Activated CD8-positive, alpha-beta memory T cell treated with anti-CD3 and anti-CD28 coated beads, Interleukin-2, amount 50 U/mL, for 48 hours (primary cell): ENCODE measurements around the gene FBXL19.
A peak's percentile ranks its signal among the peaks of the same experiment; 100 is the strongest.

Experiments used
- DNase-seq: peaks from one replicate; pipeline ENCODE4 v3.0.0-alpha.2; 2020

FBXL19 gene

DNA sequence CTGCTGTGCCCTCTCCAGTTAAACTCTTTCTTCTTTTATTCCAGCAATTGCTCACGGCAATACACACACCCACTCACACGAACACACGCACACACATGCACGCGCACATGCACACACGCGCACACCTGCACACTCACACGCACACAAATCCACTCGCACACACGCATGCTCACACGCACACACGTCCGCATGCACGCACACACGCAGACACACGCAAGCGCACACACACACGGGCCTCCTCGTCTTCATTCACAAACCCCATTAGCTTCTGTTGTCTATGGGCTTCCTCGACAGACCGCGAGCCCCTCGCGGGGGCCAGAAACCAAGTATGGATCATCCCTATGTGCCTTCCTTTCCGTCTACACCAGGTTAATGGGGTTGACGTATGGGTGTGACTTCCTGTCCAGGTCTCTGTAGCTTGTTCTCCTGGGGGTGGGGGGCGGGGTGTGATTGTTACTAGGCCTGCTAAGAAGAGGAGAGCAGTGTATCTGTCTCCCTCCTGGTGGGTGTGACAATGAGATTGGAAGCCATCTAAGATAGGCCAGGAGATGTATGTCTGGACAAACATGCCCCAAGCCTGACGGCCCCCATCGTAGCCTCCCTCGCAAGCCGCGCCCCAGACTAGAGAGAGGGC lies 27.6 kb upstream of the FBXL19 start:
- no peak for DNase-seq

DNA sequence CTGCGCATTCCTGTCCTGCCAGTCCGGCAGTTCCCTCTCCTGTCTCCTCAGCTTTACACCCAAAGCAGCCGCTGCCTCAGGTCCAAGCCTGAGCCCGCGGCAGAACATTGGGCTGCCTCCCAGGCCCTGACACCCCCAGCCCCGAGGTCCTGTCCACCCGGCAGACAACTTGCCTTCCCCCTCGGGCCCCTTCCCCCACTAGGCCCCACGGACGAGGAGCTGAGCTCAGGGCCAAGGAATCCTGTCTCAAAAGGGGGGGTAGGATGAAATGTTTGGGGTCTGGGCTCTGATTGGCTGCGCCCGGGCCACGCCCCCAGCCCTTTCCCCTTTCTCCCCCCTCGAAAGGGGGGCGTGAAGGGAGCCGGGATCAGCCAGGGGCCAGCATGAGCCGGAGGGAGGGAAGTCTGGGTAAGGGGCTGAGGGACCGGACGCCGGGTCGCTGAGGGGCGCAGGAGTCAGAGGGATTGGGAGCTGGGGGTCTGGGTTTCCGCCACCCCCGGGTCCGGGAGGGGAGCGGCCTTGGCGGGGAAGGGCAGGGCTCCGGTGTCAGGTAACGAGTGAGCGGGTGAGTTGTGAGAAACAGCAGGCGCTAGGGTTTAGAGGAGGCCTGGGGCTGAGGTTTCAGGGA lies 27.0 kb upstream of the FBXL19 start, which contains the start of gene CTF1:
Gene CTF1, plus strand, starts transcription at position 354 of the 628 bp plus-strand sequence. Its CDS starts 30 bp downstream, at position 384.
- DNase-seq: no peak

DNA sequence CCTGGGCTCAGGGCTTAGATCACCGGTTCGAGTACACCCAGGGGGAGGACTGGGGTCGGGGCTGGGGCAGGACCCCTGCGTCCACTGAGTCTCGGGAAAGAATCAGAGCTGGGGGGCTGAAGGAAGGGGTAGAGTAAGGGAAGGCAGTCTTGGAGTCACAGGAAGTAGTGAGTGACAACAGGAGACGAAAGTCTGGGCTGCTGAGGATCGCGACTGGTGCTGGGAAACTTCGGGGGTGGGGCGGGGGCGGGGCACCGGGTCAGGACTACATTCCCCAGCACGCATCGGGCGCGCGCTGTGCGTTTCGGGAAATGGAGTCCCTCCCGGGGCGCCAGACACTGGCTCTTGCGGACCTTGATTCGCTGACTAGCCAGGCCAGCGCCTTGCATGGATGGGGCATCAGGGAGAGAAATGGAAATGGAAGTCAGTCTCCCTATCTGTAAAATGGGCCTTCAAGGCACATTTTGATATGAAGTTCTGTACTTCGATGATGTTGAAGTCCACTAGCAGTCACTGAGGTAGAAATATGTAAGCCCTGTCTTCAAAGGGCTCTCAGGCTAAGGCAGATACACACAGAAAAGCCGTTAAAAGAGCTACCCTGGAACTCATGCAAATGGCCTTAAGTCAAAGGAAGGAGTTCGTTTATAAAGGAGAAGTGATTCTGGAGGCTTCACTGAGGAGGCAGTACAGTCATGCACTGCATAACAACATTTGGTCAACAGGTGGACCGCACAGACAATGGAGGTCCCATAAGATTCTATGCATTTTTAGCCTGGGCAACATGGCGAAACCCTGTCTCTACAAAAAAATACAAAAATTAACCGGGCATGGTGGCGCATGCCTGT lies 26.3 kb upstream of the FBXL19 start:
- peak; percentile 91 for DNase-seq

DNA sequence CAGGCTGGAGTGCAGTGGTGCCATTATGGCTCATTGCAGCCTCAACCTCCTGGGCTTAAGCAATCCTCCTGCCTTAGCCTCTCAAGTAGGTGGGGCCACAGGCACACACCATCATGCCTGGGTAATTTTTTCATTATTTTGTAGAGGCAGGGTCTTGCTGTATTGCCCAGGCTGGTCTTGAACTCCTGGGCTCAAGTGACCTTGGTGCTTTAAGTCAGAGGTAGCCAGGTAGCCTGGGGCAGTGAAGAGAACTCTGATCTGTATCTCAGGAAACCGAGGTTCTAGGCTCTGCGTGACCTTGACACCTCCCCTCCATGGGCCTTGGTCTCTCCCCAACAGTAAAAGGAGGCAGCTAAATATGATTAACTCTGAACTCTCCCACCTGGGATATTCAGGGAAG lies 23.6 kb upstream of the FBXL19 start:
- DNase-seq: no peak

DNA sequence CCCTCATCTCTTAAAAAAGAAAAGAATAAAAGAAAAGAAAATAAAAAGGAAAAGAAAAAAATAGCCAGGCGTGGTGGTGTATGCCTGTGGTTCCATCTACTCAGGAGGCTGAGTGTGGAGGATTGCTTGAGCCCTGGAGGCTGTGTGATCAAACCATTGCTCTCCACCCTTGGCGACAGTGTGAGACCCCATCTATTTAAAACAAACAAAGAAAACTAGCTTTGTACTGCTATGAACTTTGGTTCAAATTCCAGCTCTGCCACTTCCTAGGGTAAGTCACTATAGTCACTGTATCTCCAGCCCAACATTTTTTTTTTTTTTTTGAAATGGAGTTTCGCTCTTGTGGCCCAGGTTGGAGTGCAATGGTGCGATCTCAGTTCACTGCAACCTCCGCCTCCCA lies 22.8 kb upstream of the FBXL19 start:
- DNase-seq: no peak

DNA sequence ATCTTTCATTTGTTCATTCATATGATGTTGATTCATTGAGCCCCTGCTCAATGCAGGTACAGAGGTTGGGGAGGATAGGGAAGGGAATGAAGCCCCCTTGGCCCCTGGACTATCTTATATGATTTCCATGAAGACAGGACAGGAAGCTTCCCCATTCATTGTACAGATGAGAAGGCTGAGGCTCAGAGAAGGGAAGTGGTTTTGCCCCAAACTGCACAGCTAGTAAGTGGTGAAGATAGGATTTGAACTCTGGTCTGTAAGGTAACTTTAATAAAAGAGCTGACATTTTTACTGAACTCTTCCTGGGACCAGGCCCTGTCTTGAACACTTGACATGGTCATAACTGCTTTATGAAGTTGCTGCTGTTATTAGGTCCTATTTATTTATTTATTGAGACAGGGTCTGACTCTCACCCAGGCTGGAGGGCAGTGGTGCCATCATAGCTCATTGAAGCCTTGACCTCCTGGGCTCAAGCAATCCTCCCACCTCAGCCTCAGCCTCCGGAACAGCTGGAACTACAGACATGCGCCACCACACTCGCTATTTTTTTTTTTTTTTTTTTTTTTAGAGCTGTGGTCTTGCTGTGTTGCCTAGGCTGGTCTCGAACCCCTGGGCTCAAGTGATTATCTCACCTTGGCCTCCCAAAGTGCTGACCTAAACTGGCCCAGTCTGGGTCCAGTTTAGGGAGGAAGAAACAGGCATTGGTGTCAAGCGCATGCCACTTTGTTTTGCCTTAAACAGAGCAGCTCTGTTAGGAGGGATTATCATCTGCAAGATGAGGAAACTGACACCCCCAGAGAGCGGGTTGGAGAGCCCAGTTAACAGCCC lies 22.0 kb upstream of the FBXL19 start:
- no peak for DNase-seq

DNA sequence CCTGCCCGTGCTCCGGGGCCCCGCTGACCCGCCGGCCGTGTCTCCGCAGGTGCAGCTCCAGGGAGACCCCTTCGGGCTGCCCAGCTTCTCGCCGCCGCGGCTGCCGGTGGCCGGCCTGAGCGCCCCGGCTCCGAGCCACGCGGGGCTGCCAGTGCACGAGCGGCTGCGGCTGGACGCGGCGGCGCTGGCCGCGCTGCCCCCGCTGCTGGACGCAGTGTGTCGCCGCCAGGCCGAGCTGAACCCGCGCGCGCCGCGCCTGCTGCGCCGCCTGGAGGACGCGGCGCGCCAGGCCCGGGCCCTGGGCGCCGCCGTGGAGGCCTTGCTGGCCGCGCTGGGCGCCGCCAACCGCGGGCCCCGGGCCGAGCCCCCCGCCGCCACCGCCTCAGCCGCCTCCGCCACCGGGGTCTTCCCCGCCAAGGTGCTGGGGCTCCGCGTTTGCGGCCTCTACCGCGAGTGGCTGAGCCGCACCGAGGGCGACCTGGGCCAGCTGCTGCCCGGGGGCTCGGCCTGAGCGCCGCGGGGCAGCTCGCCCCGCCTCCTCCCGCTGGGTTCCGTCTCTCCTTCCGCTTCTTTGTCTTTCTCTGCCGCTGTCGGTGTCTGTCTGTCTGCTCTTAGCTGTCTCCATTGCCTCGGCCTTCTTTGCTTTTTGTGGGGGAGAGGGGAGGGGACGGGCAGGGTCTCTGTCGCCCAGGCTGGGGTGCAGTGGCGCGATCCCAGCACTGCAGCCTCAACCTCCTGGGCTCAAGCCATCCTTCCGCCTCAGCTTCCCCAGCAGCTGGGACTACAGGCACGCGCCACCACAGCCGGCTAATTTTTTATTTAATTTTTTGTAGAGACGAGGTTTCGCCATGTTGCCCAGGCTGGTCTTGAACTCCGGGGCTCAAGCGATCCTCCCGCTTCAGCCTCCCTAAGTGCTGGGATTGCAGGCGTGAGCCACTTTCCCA lies 21.1 kb upstream of the FBXL19 start:
- peak; percentile 80 for DNase-seq

DNA sequence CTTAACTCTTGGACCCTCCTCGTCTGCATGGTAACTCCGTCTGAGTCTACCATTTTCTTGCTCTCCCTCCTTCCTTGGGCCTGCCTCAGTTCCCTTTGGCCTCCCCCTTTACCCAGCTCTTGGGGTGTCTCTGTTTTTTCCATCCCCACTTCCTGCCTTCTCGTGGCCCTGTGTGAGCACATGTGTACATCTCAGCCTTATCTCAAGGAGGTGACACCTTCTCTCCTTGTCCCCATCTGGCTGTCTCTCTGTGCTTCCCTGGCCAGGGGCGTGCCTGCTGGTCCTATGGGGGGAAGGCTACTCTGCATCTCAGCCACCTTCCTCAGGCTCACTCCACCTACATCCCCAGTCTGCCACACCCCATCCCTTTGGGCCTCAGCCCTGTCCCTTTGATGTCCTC lies 20.4 kb upstream of the FBXL19 start:
- DNase-seq: peak; percentile 63

DNA sequence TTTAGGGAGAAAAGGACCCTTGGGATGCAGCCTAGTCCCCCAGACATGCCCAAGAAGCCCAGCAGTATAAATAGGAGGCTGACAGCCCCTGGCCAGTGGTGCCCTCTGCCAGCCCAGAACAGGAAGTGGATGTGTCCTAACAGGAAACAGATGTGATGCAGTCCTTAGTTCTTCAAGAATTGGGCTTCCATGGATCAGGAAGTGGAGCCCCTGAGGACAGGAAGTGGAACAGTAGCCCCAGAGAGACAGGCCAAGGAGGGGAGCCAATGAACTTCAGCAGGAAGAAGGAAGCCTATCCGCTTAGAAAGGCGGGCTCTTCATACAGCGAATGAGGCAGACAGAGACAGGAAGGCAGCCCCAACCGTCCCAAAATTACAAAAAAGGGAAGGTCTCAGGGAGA lies 19.8 kb upstream of the FBXL19 start:
- DNase-seq: no peak

DNA sequence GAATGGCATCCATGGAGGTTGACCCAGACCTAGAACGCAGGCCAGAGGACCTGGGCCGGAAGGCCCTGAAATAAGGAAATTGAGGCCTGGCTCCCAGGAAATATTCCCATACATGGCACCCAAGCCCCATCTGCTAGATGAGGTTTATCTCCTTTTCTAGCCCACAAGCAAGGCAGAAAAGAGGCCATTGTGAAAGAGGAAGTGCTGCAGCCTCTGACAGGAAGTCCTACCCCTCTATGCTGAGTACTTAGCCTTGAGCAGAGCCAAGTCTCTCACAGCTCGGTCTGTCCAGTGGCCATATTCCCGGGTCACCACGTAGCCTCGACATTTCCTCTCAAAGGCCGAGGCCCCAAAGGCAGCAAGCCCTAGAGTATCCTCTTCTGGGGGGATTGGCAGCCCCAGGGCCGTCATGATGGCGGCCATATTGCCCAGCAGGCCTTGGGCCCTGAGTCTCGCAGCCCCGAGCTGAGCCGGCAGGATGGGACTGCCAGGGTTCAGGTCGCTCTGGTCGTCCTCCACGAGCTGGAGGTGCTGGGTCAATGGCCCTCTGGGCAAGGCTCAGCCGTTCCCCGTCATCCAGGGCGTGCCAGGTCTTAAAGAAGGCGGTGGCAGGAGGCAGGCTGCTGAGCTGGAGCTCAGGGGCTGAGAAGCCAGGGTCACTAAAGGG lies 19.1 kb upstream of the FBXL19 start:
- DNase-seq: no peak

DNA sequence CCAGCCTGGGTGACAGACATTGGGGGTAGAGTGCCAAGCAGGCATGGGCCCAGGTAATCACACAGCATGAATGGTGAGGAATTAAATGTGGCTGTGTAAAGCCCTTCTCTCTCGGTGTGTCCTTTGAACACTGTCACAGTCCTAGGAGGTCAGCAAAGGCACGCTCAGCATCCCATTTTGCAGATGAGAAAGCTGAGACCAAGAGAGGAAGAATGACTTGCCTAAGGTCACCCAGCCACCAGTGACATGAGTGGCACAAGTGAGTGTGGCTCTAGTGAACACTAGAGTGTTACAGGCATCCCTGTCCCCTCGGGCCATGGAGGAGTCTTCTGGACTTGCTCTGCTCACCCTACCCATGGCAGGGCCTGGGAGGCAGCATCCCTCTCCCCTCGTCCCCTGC lies 16.3 kb upstream of the FBXL19 start:
- DNase-seq: no peak

DNA sequence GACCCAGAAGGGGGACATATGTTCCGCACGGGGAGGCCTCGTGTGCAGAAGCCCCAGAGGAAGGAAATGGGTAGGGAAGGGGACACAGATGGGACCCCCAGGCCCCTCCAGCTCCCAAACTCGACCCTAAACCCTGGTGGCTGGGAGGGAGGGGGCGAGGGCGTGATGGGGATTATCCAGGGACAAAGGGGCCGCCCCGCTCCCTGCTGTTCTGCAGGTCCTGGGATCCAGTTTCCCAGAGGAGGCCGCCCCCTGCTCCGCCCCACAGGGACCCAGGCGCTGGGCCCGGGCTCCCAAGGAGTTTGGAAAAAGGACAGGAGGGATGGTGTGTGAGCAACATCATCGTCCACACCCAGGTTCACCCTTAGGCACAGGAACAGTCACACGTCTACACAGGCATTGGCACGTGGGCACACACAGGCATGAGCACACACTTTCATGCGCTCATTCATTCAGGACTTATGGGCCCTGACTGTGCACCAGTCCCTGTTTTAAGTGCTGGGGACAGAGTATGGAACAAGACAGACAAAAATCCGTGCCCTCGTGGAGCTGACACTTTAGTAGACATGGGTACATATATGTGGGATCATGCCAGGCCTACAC lies 12.8 kb upstream of the FBXL19 start:
- DNase-seq: no peak

DNA sequence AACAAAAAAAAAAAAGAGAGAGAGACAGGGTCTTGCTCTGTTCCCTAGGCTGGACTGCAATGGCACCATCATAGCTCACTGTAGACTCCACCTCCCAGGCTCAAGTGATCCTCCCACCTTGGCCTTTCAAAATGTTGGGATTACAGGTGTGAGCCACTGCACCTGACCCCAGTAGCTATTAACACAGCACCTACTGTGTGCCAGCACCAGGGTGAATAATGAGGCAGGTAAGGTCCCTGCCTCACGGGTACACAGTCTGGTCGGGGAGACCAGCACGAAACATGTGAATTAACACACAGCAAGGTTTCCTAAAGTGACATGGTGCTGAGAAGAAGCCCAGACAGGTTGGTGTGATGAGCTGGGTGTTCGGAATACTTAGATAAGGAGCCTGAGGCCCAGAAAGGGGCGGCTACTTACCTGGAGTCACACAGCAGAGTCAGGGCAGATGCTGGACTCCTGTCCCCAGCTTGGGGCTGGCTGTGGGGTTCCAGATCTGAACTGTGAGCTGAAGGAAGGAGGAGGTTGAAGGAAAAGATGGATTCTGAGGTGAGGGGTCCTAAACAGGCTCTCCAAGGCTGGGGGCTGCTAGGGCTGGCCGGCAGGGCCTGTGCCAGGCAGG lies 10.5 kb upstream of the FBXL19 start:
- DNase-seq: no peak

DNA sequence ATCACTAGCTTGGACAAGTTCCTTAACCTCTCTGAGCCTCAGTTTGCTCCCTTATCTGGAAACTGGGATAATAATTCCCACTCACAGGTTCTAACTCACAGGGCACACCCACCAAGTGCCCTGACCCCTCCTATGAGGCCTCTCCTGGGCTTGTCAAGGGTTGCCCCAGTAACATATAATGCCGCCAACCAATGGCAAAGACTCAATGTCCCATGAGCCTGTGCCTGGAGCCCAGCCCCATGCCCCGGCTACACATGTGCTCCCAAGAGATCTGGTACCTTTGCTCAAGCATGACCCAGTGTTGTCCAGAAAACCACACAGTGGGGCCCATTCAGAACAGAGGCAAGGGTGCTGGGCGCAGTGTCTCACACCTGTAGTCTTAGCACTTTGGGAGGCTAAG lies 8.5 kb upstream of the FBXL19 start:
- DNase-seq: no peak

DNA sequence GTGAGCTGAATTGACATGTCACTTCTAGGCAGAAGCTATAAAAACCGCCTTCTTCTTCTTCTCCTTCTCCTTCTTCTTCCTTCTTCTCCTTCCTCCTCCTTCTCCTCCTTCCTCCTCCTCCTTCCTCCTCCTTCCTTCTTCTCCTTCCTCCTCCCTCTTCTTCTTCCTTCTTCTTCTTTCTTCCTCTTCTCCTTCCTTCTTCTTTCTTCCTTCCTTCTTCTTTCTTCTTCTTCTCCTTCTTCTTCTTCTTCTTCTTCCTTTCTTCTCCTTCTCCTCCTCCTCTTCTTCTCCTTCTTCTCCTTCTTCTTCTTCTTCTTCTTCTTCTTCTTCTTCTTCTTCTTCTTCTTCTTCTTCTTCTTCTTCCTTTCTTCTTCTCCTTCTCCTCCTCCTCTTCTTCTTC lies 4.8 kb upstream of the FBXL19 start:
- DNase-seq: no peak

DNA sequence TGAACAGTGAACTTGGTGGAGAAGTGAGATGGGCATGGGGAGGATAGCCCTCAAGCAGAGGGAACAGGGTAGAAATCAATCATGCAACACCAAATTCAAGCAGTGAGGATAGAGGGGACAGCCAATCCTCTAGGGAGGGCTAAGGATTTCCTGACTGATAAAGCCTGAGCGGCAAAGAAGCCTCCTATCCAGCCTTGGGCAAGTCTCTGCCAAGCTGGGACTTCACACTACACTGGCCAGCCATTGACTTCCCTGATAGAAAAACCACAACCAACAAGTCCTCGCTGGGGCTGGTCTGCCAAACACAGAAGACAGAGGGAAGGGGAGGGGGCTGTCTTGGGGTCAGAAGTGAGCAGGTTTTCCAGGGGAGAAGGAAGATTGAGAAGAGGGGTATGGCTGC lies 2.5 kb upstream of the FBXL19 start:
- DNase-seq: no peak

DNA sequence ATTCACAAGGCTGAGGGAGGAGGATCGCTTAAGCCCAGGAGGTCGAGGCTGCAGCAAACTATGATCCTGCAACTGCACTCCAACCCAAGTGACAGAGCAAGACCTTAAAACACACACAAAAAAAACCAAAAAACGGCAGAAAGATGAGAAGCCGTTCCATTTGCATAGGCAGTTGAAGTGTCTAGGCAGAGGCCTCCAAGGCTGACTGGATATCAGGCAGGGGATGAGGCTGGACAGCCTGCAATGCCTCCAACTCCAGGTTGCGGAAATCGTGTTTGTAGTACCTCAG lies 2.0 kb upstream of the FBXL19 start:
- DNase-seq: no peak

DNA sequence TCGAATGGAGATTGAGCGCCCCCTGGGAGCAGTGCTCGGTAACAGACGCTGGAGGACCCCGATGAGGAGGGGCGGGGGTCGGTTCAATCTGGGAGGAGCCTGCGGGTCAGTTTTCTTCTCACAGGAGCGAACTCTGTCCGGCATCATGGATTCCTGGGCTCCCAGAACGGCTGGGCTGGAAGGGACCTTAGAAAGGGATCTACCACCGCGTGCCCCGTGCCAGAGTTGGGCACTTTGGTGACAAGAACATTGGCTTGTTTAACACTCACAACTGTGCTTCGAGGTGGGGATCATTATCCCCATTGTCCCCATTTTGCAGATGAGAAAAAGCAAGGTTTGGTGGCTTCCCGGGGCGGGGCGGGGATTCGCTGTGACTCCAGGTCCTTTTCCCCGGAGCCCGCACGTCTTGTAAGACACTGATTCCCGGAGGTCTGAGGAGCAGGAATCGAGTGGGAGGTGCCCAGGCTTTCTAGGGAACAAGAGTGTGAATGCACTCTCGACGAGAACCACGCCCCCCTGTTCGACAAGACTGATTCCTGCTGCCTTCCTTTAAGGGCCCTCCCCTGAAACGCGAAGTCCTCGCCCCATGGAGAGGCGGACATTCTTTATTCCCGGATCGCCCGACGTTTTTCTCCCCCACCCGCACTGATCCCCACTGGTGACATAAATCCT lies 1.5 kb upstream of the FBXL19 start:
- DNase-seq: peak; percentile 92

DNA sequence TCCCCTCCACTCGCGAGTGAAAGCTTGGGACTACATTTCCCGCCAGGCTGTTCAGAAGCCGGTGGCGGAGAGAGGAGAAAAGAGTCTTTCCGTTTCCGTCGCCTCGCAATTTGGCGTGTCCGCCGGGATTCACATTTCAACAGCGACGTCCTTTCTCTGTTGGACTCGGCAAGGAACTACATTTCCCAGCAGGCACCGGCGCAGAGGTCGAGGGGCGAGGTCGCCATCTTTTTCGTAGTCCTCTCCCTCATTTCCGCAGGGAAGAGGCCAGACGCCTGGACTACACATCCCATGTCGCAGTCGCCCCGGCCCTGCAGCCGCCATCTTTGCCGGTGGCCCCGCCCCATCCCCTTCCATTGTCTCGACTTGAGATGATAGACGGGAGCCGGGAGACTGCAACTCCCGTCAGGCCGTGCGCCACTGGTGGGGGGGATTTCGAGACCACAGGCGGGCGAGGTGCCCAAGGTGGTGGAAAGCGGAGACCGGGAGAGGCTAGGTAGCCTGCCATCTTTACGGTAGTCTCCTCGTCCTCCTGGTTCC lies 882 bp upstream of the FBXL19 start:
- DNase-seq: peak; percentile 98
